ENCODE measurements around the gene LELP1.
"Not testable (repeated sequence)": the region's sequence is repeated elsewhere in the genome, so short reads cannot be mapped to it uniquely, and the experiment has no call there.

Gene LELP1

DNA sequence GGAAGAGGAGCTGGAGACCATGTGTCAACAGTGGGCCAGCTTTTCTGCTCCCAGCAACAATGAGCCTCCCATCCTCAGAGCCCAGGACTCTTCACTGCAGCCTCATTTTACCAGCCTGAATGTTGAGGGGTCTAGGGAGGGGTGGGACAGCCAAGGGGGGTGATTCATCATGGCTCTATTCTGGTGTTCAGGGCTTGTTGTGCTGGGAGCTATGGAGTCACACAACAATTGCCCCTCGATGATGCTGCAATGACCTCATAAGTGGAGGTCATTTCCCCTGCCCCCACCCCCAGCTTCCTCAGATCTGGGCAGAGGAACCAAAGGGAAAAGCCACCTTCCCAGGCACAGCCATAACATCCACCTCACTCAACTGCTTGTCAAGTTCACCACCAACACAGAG is at the start of gene LELP1:
LELP1 (plus strand) TSS at position 301 of the 400 bp plus-strand sequence. CDS start 1,278 bp downstream, outside the sequence.
- no peak for DNase-seq

DNA sequence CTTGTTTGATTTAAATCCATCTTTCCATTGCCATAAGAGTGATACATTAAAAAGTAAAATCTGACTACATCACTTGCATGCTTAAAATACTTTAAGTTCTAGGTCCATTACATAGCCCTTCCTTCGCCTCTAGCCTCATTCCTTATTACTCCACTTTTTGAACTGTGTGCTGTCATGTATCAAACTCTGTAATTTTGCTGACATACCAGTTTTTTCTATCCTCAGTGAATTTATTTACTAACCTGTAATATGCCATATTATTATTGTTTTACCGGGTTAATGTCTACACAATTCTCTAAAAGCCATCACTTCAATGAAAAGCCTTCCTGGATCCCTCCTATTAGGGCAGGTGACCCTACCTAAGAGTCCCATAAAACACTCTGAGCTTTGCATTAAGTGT is 47.7 kb upstream of the LELP1 start:
- DNase-seq: no peak

DNA sequence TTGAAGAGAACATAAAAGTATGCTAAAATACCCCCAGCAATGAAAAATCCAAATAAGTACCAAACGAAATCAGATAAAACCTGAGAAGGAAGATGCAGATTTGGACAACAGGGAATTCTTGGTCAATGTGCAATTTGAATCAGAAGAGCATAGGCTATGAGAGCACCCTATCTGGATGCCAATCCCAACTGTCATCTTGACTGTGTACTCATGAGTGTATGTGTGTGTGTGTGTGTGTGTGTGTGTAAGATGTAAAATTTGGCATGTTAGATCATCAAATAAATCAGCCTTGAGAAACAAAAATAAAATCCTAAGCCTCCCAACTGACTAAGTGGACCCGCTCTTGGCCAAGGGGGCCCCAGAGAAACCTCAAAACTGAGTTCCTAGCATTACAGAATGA is 34.5 kb upstream of the LELP1 start:
- no peak for DNase-seq

DNA sequence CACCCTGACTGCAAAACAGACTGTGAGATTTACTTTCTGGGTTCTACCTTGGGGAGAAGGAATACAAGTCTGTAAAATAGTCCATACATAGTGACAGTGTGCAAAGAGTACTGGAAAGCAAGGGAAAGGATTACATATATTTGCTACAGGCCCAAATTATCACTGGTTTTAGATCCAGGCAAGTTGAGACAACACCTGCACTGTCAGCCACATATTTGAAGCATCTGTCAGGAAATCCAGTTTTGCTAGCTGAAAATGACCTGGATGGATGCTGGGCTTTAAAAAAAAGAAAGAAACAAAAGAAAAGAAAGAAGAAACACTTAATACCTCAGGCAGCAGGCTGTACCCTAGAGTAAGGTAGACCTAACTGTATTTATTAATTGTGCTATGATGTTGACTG is 28.6 kb upstream of the LELP1 start:
- no peak for DNase-seq

DNA sequence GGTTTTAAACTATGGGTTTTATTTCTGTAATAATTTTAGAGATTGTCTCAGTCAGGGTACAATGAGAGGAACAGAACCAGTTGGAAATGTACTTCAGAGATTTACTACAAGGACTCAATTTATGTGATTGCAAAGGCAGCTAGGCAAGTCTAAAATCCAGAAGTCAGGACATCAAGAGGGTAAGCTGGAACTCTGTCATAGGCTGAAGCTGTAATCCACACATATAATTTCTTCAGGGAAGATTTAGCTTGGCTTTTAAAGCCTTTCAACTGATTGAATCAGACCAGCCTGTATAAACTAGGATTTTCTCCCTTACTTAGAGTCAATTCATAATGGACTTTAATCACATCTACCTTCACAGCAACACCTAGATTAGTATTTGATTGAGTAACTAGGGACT is 24.3 kb upstream of the LELP1 start:
- DNase-seq: no peak

DNA sequence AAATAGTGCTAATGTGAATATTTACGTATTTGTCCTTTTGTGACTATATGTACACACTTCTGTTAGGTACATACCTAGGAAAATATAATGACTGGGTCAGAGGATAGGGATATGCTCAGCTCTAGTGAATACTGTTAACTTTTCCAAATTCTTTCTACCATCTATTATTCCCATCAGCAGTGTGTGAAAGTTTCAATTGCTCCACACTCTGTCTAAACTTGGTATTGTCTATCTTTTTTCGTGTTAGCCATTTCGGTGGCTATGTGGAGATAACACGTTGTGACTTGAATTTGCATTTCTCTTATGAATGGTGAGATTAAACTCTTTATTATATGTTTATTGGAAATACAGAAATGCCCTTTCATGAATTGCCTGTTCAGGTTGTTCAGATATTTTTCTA is 22.7 kb upstream of the LELP1 start:
- no peak for DNase-seq

DNA sequence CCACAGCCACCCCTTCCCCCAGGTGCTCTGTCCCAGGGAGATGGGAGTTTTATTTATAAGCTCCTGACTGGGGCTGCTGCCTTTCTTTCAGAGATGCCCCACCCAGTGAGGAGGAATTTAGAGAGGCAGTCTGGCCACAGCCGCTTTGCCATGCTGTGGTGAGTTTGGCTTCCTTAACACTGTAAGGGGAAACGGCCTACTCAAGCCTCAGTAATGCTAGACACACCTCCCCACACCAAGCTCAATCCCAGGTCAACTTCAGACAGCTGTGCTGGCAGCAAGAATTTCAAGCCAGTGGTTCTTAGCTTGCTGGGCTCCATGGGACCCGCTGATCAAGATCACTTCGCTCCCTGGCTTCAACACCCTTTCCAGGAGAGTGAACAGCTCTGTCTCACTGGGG is 14.9 kb upstream of the LELP1 start:
- DNase-seq: not testable (repeated sequence)

DNA sequence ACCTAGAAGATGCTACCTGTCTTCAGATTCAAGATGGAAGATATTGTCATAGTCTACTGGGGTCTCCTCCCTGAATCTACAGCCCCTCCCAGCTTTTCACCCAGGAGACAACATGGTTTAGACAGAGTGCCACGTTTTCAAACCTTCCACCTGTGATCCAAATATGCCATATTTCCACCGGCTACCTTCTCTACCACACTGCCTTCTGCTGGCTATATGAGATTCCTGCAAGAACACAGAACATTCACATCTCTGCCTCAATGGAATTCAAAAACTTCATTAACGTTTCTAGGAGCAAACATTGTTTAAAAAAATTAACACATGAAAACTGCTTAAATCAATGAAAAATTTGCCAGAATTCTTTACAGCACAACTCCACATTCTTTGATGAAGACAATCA is 12.9 kb upstream of the LELP1 start:
- no peak for DNase-seq

DNA sequence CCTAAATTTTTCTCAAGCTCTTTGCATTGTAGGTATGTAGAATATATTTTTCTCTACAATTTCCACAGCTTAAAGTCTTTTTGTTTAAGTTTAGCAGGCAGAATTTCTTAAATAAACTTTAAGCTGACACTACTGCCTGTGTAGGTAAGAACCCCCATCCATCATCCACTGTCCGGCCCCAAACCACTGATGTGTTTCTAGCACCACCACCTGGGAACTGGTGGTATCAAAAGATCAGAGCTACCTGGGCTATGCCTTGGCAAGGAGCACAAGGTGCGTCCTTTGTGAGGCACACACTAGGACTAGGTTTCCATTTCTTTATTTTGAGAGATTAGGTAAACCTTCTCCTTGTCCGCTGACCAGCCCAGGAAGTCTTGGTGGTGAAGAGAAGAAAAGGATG is 10.5 kb upstream of the LELP1 start:
- DNase-seq: no peak

DNA sequence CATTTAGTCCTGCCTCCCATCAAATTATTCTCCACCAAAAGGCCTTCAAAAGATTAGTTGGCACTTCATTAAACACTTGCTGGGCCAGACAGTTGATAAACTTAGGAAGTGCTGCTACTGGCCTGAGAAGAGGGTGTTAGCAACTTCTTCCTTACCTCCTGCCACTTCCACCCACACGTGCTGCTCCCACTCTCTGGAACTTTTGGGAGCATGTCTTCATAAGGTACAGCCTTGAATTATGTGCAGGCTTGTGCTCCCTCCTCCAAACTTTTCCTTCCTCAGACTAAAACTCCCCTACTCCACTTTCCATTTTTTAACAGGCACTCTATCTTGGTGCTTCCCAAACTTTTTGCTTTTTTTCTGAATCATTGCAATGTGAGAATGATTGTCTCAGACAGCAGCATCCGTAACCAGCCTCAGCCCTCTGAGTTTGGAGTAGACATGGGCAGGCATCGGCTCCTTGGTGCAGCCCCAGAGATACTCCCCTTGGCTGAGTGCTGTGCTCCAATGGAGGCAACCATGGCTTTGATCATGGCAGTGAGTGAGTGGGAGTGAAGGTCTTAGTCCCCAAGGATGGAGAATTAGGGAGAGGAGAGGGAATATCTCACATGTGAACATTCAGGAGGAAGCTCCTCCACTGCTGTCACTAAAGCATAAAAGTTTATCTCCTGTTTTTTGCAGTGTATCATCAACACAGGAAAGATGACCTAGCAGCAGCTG is 8.7 kb upstream of the LELP1 start:
- DNase-seq: no peak

DNA sequence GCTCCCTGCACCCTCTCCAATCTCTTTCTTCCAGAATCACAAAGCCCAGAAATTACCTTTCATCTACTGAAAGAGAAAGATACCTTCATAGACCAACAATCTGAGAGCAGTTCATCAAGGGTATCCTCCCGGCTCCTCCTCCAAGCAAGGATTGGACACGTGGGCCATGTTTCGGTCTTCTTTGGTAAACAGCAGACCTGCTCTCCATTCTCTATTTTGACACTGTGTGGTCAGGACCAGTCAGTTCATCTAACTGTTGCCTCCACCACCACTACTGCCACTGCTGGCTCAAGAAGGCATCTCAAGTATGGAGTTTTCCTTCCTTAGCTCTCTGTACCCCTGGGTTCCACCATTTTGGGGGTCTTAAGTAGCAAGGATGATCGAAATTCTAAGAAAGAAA is 8.0 kb upstream of the LELP1 start:
- no peak for DNase-seq

DNA sequence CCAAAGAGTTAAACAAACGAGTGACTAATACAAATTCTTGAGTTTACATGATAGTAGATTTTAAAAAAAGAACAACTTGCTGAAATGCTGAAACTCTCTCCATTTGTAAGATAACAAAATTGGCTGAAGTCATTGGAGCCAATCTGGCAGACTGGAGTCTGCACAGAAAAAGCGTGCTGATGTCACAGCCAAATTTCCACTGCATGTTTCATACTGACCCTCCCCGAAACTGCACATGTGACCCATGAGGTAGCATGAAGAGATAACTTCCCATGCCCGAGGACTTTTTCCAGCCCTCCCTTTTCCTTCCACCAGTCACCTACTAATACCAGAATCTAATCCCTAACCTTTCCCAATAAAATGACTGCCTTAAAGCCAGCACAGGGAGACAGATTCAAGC is 1.2 kb upstream of the LELP1 start:
- no peak for DNase-seq

DNA sequence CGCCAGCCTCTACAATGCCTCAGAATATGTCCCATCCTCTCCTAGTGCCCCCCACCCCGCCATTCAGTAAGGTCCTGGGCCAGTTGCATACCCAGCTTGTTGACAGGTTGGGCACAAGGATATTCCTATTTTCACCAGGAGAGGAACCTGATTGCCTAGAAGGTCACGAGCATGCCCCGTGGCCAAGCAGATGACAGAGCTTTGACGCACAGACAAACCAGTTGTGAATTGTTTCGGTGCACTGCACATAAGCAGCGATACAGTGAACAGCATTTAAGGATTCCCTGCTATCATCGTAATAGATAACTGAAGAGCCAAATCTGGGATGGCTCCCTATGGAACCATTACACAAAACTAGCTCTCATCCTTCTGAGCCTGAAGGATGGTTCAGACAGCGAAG is 3.4 kb downstream of the LELP1 start:
- DNase-seq: no peak

DNA sequence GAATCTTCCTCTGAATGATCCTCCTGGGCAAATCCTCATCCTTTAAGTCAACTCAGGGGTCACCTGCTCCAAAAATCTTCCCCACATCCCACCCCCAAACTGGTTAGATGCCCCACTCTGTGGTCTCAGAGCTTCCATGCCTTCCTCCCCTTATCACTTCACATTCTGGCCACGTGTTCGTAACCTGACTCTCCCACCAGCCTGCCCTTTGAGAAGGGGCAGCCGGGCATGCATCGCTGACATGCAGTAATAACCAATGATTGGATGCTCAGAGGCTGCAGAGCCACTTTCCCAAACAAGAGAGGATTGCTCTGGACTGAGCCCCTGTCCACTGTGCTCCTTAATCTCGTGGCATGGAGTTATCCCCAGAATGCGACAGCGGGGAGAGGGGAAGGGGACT is 7.0 kb downstream of the LELP1 start:
- DNase-seq: no peak

DNA sequence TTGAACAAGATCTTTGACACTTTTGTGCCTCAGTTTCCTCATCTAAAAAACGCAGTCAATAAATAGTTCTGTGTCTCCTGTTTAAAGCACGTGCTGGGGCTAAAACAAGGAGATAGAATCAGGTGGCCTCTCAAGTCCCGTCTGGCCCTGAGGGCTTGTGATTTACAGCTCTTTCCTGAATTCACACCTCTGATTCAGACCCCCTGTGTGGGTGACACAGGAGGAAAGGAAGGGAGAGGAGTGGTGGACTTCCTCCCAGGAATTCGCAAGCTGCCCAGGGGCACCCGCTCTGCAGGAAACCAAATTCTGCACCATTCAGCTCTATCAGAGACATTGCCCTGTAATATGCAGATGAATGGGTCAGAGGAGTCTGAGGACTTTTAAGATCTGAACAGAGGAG is 9.0 kb downstream of the LELP1 start:
- DNase-seq: no peak

DNA sequence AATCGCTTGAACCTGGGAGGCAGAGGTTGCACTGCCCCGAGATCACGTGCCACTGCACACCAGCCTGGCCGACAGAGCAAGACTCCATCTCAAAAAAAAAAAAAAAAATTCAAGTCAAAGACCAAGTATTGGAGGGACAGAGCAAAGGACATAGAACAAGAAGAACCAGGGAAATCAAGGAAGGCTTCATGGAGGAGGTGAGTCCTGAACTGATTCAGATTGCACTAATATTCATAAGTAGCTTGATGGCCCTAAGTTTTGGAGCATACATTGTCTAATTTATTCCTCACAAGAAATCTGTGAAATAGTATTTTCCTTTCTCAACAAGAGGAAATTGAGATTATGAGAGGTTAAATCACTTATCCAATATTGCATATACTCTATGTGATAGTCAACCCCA is 10.3 kb downstream of the LELP1 start:
- no peak for DNase-seq

DNA sequence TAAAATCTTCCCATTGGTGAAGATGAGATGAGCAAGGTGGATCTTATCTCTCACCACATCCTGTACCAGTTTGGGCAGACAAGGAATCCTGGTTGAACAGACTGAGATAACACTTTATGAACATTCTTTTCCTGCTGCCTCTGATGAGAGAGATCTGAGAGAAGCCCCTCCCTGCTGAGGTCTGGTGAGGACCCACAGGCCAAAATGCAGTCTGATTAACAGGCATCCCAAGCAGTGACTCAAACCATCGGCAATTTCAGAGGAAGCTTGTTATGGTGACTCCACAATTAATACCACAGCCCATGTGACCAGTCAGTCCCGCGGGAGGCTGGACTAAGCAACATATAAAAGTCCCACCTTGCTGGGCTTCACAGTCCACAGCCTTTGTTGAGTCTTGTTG is 14.0 kb downstream of the LELP1 start, which contains the start of gene PRR9:
PRR9 (plus strand) TSS at position 373 of the 400 bp plus-strand sequence. CDS start 561 bp downstream, outside the sequence.
- no peak for DNase-seq

DNA sequence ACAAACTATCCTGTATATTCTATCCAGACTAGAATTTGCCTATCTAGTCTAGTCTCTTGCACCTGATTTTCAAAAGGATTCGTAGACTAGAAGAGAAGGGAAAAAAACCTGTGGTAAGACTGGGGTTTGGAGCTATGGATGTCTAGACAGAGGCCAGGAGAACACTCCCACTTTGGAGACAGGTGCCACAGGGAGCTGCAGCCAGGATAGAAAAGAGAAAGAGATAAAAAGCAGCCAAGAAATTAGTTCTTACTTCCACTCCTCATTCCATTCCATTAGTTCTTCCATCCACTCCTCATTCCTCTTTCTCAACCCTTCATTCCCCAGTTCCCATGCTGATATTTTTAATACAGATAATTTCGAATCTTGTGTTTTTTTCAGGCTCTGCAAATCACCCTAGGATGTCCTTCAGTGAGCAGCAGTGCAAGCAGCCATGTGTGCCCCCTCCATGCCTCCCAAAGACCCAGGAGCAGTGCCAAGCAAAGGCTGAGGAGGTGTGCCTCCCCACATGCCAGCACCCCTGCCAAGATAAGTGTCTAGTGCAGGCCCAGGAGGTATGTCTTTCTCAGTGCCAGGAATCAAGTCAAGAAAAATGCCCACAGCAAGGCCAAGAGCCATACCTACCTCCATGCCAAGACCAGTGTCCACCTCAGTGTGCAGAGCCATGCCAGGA is 14.7 kb downstream of the LELP1 start:
- no peak for DNase-seq

DNA sequence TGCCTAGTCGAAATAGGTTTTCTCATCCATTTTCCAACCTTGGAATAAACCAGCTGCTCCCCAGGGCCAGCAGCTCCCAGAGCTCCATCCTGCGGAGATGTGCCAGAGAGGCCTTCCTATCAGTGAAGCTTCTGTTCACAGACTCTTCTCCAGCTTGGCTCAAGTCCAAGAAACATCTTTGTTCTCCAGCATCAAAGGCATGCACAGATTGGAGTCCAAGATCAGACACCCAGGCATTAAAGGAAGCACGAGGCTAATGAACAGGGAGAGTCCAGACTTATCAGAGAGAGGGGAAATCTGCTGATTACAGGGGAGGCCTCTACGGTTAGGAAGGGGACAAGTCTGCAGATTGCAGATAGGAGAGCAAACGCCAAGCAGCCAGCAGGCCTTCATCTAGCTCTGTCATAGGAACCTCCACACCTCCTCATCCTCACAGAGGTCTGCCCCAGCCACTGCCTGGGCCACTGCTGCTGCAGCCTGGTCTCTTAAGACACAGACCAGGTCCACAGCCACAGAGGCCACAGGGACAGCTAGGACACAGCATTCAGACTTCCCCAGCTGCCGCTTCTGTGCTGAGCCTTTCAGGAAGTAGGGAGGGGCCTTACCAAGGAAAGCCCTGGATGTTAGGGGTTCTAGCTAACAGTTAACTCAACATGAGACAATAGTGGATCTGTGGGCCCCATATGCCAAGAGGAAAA is 17.5 kb downstream of the LELP1 start:
- DNase-seq: no peak

DNA sequence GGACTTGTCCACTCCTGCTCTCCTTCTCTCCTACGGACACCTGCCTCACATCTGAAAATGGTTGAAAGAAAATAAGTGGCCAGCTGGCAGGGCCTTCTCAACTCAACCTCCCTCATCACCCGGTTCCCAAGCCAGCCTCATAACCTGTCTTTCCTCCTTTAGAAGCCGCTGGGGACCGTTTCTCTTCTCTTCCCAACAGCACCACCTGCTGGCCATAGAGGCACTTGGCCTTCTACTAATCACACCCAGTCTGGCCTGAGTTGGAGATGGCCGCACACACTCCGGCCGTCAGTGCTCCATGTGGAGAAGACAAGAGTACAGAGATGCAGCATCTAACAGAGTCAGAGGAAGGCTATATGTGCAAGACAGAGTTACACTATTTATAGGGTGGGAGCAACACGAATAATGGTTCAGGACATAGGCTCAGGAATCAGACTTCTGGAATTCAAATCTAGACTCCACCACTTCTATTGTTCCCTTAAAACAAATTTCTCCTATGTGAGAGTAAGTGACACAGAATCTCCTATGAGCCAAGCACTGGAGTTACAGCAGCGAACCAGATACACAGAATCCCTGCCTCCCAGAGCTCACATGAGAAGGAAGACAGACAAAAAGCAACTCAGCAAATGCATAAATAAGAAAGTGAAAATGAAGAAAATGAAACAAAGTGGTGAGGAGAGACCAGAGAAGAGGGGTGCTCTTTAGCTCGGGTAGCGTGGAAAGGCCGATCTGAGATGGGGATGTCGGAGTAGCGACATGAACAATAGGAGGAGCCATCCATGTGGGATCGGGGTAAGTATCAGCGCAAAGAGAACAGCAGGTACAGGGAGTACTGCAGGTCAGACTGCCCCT is 20.0 kb downstream of the LELP1 start:
- peak; percentile 34 to 47 for DNase-seq

DNA sequence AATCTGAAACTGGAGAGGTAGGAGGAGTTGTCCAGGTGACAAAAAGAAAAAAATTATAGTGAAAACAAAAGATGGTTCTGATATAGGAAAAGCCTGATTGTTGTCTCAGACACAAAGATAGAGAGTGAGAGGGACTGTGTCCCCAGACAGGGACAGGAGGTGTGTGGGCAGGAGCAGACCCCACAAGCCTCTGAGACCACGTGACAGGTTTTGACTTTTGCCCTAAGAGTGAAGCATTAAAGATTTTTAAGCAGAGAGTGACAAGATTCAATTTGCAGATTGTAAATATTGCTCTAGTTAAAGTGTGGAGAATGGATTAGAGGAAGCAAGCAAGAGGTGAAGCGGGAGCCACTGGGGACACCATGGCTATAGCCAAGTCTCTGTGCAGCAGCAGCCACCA is 24.6 kb downstream of the LELP1 start:
- no peak for DNase-seq

DNA sequence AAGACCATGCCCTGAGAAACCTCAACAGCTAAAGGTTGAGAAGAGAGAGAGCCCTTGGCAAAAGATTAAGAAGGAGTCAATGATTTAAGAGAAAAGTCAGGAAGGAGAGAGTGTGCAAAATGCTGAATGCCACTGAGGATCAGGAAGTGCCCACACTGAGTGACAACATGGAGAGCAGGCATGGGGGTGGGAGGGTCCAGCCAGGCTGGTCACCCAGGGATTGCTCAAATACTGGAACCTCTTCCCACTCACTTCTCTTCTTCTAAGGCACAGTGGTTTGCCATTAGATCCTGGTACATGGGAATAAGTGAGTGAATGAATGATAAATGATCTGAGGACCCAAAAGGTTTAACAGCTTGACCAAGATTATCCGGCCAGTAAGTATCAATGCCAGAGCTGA is 25.3 kb downstream of the LELP1 start:
- DNase-seq: no peak

Data from CD4-positive, alpha-beta T cell treated with Interferon alpha-2 for 1 hour (primary cell).